GM04503 (cell line): ENCODE data around the gene TRAF7.
"Not testable (repeated sequence)": the region's sequence is repeated elsewhere in the genome, so short reads cannot be mapped to it uniquely, and the experiment has no call there.

Experiments used
- DNase-seq: peaks from one replicate; pipeline ENCODE4 v3.0.0-alpha.2; 2012; ENCODE audit warnings: low read depth

The TRAF7 gene

DNA sequence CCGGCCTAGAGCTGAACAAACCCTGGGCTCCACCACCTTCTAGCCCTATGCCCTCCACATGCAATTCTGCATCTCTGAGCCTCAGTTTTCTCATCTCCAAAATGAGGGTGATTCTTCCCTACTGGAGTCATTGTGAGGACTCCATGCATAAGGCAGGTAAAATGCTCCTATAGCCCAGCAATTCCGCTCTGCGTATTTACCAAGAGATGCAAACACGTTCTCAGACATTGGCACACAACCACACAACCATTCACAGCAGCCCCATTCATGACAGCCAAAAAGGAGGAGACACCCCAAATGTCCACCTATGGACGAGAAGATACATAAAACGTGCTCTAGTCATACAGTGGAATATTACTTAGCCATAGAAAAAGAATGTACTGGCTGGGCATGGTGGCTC lies 44.7 kb downstream of the TRAF7 start:
- DNase-seq = no peak

- DNase-seq = not testable (repeated sequence)
Observed at GRCh38 chr16:2203119-2203688, 47.6 kb downstream of the TRAF7 start.

DNA sequence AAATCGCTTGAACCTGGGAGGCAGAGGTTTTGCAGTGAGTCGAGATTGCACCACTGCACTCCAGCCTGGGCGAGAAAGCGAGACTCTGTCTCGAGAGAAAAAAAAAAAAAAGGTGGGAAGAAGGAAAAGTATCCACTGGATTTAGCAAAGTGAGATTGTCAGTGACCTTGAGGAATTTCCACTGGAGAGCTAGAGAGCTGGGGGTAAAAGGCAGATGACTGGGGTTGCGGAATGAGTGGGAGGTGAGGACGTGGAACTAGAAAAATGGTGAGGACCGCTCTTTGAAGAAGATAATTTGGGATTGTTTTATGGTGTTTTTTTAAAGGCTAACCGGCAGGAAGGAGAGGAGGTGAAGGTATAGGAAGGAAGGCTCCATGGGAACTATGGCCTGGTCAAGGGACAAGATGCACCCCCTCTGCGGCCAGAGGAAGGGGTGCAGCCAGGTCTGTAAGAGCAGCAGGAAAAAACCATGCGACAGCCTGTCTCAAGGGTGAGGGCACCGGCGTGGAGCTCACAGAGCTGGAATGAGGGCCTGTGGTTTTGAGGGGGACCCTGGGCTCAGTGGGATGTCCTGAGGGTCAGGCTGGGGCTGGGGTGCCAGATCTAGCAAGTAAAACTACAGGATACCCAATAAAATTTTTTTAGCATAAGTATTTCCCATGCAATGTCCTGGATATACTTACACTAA lies 49.0 kb downstream of the TRAF7 start:
- no peak for DNase-seq

DNA sequence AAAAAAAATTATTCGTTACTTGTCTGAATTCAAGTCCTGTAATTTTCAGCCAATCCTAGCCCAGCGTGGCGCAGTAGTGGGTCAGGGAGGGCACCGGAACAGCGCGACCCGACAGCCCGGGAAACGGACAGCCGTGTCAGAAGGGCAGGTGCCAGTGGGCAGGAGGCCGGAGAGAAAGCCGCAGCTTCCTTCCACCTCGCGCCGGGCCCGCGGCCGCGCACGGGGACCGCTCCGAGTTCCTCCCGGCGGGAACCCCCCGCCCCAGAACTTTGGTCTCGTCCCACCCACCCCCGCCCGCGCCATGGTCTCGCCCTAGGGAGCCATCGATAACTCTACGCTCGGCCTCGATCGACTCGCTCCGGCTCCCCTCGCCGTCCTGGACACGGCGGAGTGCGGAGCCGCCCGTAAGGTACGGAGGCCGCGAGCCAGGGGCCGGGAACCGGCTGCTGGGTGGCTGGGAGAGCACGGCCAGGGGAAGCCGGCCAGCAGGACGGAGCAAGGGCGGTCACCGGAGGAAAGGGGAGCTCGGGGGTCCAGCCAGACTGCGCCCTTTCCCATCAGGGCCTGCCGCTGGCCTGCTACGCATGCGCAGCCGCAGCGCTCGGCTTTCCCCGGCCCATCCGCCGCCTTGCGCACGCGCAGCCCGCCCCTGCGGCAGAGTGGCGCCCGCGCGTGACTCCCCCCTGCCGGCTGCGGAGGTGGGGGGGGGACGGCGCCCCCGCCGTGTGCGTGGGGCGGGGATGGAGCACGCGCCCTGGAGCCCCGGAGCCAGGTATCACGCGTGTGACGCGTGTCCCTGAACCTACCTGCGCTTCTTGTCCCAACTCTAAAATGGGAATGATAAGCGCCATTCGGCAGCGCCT lies 49.8 kb downstream of the TRAF7 start, which contains the start of gene MLST8:
MLST8 (plus strand) TSS at position 351 of the 863 bp plus-strand sequence. CDS start 632 bp downstream, outside the sequence.
- peak; percentile 26 for DNase-seq

DNA sequence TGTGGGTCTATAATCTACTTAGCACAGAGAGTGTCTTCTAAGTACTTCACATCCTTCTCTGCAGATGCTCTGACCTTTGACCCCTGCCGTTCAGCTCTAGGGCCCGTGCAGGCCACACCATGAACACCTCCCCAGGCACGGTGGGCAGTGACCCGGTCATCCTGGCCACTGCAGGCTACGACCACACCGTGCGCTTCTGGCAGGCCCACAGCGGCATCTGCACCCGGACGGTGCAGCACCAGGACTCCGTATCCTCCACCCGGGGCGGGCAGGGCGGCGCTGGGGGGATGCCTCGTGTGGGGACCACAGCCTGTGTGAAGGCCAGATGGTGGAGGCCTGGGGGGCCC lies 50.4 kb downstream of the TRAF7 start:
- DNase-seq = no peak

GRCh38 chr16:2206420-2206779 lies 50.8 kb downstream of the TRAF7 start:
- no peak for DNase-seq

DNA sequence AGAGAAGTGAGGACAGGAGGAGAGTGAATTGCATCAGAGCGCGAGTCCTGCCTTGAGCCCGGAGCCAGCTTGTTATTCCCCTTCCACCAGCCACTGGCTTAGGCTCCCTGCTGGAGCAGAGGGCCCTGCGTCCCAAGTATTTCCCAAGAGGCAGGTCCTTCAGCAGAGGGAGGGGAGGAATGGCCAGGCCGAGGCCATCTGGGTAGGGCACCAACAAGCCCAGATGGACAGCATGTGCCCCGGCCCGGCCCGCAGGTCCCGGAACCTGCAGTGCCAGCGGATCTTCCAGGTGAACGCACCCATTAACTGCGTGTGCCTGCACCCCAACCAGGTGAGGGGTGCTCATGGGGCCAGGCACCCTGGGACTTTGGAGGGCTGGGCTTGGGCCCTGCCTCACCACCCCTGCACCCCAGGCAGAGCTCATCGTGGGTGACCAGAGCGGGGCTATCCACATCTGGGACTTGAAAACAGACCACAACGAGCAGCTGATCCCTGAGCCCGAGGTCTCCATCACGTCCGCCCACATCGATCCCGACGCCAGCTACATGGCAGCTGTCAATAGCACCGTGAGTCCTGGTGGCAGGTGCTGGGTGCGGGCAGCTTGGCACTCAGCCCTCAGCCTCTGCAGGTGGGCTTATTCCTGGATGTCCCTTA lies 51.3 kb downstream of the TRAF7 start:
- DNase-seq = no peak

DNA sequence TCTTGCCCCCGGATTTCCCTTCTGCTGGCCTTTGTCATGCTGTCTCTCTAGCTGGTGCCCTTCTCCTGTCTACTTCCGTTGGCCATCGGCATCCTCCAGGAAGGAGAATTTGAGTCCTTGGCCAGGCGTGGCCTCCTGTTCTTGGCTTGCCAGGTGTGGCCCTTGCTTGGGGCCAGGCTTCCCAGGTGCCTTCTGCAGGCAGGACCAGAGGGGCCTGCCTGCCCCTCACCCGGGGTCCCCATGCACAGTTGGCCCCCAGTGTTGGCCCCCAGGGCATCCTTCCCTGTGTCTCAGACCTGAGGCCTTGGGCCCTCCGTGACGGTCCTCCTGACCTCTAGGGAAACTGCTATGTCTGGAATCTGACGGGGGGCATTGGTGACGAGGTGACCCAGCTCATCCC lies 52.3 kb downstream of the TRAF7 start:
- DNase-seq = no peak

GRCh38 chr16:2208308-2208707 lies 52.7 kb downstream of the TRAF7 start:
- DNase-seq = no peak

GRCh38 chr16:2208772-2209171 lies 53.2 kb downstream of the TRAF7 start:
- no peak for DNase-seq

DNA sequence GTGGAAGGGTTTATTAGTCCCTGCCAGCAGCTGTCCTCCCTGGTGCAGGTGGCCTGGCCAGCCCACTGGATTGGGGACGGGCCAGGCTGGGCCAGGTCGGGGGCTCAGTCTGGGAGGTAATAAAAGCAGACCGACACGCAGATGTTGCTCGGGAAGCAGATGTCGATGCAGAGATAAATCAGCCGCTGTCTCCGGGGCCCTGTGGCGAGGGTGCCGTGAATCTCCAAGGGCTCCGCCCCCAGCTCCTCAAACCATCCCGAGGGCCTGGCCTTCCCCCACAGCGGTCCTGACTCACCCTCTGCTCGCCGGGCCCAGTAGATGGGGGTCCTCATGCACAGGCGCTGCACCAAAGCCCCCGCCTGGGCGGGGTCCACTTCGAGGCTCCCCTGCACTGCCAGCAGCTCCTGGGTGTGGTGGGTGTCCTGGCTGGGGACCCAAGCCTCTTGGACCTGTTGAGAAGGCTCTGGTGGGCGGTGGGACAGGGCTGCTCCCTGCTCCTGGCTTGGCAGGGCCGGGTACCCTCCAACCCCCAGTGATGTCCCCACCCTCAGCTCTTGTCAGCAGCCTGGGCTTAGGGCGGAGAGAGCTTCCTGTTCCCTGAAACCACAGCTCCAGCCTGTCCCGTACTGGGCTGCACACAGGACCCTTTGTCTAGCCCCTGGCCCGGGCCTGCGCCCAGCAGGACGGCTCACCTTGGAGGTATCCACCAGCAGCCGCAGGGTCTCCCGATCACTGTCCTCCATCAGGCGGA lies 53.9 kb downstream of the TRAF7 start:
- no peak for DNase-seq

GRCh38 chr16:2210009-2210332 lies 54.4 kb downstream of the TRAF7 start:
- no peak for DNase-seq

DNA sequence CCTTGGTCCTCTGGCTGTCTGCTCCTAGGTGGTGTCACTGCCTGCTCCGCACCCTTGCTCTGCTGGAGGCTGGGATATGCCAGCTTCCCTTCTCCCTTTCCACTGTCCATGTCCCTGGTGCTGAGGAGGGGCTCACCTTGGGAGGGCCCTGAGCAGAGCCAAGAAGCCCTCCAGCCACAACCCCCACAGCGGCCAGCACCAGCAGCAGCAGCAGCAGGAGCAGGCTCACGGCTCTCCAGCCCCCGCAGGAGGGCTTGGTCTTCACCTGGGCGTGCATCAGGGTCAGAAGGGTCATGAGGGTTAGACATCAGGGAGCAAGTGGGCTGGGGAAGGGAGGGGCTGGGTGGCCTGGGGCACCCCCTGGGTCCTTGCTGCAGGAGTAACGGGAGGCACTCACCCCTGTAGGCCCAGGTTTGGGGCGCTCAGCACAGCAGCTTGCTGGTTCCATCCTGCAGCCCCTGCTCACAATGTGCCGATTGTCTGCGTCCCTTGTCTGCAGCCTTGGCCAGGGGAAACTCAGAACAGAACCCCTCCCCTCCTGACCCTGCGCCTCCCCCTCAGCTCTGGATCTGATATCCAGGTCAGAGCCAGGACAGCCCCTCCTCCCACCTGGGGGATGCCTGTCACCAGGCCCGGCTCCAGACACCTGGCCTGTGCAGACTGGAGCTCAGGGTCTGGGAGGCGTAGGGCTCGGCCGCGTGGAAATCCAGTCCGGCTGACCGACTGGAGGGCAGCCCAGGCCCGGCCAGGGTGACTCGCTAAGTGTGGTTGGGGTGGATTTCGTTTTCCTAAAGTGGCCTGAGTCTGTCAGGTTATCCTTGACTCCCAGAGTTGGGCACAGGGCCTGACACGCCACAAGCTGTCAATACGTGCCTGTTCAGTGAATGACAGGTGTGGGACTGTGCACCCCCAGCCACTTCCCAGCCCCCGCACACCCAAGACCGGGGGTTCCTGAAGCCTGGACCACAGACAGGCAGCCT lies 55.1 kb downstream of the TRAF7 start, which contains the start of gene BRICD5:
BRICD5 (minus strand) TSS at position 478 of the 980 bp plus-strand sequence; CDS start at position 448, 30 bp downstream.
- no peak for DNase-seq

- no peak for DNase-seq
Observed at GRCh38 chr16:2211923-2212347, 56.4 kb downstream of the TRAF7 start.

DNA sequence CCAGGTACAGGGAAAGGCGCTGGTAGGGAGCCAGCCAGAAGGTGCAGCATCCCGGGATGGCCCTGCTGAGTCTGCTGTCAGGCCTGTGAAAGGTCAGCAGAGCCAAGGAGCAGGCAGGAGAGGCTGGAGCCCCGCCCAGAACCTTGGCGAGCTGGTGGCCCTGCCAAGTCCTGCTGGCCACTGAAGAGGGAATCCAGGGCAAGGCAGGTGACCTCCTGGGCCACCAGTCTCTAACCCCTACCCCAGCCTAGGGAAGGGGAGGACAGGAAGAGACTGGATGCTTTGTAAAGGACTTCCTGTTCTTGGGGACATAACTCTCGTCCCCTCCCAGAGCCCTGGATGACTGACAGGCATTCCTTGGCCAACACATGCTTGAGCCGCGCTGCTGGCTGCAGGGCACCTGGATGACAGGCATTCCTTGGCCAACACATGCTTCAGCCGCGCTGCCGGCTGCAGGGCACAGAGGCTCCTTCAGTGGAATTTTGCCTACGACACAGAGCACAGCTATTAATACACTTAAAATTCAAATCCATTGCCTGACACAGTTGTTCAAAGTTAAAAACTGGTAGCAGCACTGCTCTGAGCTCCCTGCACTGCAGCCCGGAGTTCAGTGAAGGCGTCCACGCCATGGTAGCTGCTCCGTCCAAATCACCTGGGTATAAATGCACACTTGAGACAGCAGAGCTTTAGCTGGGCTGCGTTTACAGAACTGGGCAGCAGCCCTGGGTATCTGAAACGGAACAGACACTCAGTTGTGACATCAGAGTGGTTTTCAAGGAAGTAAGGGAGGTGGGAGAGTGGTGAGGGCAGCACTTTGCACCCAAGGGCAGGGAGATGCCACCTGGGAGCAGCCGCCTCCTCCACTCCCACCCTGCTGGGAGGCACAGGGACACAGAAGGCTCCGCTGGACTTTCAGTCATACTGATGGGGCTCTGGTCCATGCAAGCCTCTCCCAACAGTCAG lies 57.1 kb downstream of the TRAF7 start:
- DNase-seq = no peak

GRCh38 chr16:2213817-2214718 lies 58.5 kb downstream of the TRAF7 start:
- DNase-seq = no peak

- no peak for DNase-seq
Observed at GRCh38 chr16:2214719-2214968, 59.1 kb downstream of the TRAF7 start, which contains the start of gene PGP. Gene PGP, minus strand, starts transcription at chr16:2214840. Its CDS starts 63 bp downstream, at chr16:2214777.

GRCh38 chr16:2216330-2216729 lies 60.7 kb downstream of the TRAF7 start:
- no peak for DNase-seq
